Thoracic aorta (tissue), 2 donors: Measurements from ENCODE around the gene CAND1. TPM values are rescaled to one million over a fixed set of nuclear protein-coding genes. Genes with fewer than 3 reads are reported as not detected.

ENCODE experiments used
- ATAC-seq: fragments of 150-250 bp; one replicate; pipeline ENCODE4 v1.8.0; 2017; ENCODE audit warnings: low read depth; ENCODE audit not compliant: insufficient number of reproducible peaks, low FRiP score
- DNase-seq: peaks from one replicate; pipeline ENCODE4 v3.0.0-alpha.2; 2020; ENCODE audit warnings: low spot score
- H3K27ac ChIP-seq, 2 donors: fragments of 200-600 bp; sonication (generic); 1 replicate in 1 of 2; 2 replicates in 1 of 2; pipeline ENCODE4 v1.5.1; 2016; ENCODE audit warnings: mild to moderate bottlenecking in 2 of 2, moderate library complexity in 2 of 2
- H3K27me3 ChIP-seq: fragments of 200-600 bp; sonication (generic); replicated peaks from 2 replicates; pipeline ENCODE4 v1.6.0; 2016; ENCODE audit warnings: mild to moderate bottlenecking; ENCODE audit not compliant: insufficient read depth
- H3K36me3 ChIP-seq: fragments of 200-600 bp; sonication (generic); one replicate; pipeline ENCODE4 v1.5.1; 2016
- H3K4me1 ChIP-seq, 2 donors: fragments of 200-600 bp; sonication (generic); 1 replicate in 1 of 2; 2 replicates in 1 of 2; pipeline versions ENCODE4 v1.5.1 to v1.6.0; 2016; ENCODE audit warnings: low read depth in 2 of 2, mild to moderate bottlenecking in 1 of 2; ENCODE audit not compliant: control insufficient read depth in 1 of 2
- H3K4me3 ChIP-seq: fragments of 200-600 bp; sonication (generic); 2 replicates; pipeline ENCODE4 v1.5.1; 2016; ENCODE audit warnings: mild to moderate bottlenecking
- H3K9me3 ChIP-seq: fragments of 200-600 bp; sonication (generic); 2 replicates; pipeline ENCODE4 v1.5.1; 2016
- CTCF ChIP-seq: fragments of 200-600 bp; sonication (generic); IDR thresholded peaks from one replicate; pipeline ENCODE4 v1.5.1; 2019; ENCODE audit warnings: antibody characterized with exemption
- total RNA-seq, 2 donors: library from RNA; depleted of rRNA; stranded (reverse); fragments of >200 nt; gene quantifications; one replicate each; pipeline versions ENCODE4 v1.1.0 to v1.2.3, GENCODE V29; 2016

Gene CAND1
- total RNA-seq, 2 donors from 2014 or later: 42.1 to 77.0 TPM

- Histone ChIP-seq H3K4me3 (no peak overlapping the region), H3K27me3 (no peaks in the 10 kb centered on the region), H3K36me3 (peaks cover 2% of the 10 kb centered on the region), H3K4me1 (peaks cover 25 to 53% of the 10 kb centered on the region in 2 donors), H3K27ac (no peak overlapping the region), H3K9me3 (no peaks in the 10 kb centered on the region)
- TF ChIP-seq CTCF: no peak
- DNase-seq (no peak), ATAC-seq (no peak)
Observed at GRCh38 chr12:67279637-67280036, 10.5 kb downstream of the CAND1 start.

- Histone ChIP-seq H3K36me3 (peaks cover 4% of the 10 kb centered on the region), H3K27ac (no peak overlapping the region), H3K4me3 (no peak overlapping the region), H3K9me3 (no peaks in the 10 kb centered on the region), H3K4me1 (peaks cover 21 to 48% of the 10 kb centered on the region in 2 donors), H3K27me3 (no peaks in the 10 kb centered on the region)
- ATAC-seq (no peak), DNase-seq (no peak)
- TF ChIP-seq CTCF: no peak
Observed at GRCh38 chr12:67280088-67280487, 10.9 kb downstream of the CAND1 start.

- no peak overlapping the region for H3K4me3 ChIP-seq
- no peaks in the 10 kb centered on the region for H3K27me3 ChIP-seq
- TF ChIP-seq CTCF: no peak
- no peak for DNase-seq
- H3K9me3 ChIP-seq: no peaks in the 10 kb centered on the region
- peaks cover 17 to 43% of the 10 kb centered on the region in 2 donors for H3K4me1 ChIP-seq
- ATAC-seq: no peak
- peaks cover 4% of the 10 kb centered on the region for H3K36me3 ChIP-seq
- H3K27ac ChIP-seq: no peak overlapping the region
Observed at GRCh38 chr12:67280572-67280971, 11.4 kb downstream of the CAND1 start.

- peaks cover 4% of the 10 kb centered on the region for H3K36me3 ChIP-seq
- H3K9me3 ChIP-seq: no peaks in the 10 kb centered on the region
- H3K4me3 ChIP-seq: no peak overlapping the region
- TF ChIP-seq CTCF: no peak
- ATAC-seq (no peak), DNase-seq (no peak)
- H3K27ac ChIP-seq: no peak overlapping the region
- no peaks in the 10 kb centered on the region for H3K27me3 ChIP-seq
- peaks cover 12 to 13% of the 10 kb centered on the region in 2 donors for H3K4me1 ChIP-seq
Observed at GRCh38 chr12:67284561-67284960, 15.4 kb downstream of the CAND1 start.

GRCh38 chr12:67286257-67286656 lies 17.1 kb downstream of the CAND1 start:
- no peaks in the 10 kb centered on the region for H3K27me3 ChIP-seq
- H3K4me3 ChIP-seq: no peak overlapping the region
- DNase-seq (no peak), ATAC-seq (no peak)
- H3K27ac ChIP-seq: no peak overlapping the region
- no peaks in the 10 kb centered on the region for H3K9me3 ChIP-seq
- H3K4me1 ChIP-seq: no peaks in the 10 kb centered on the region
- H3K36me3 ChIP-seq: peaks cover 4% of the 10 kb centered on the region
- no peak for TF ChIP-seq CTCF
